Kidney epithelial cell (primary cell): ENCODE measurements around the gene MEOX2. TPM values are rescaled to one million over a fixed set of nuclear protein-coding genes. Genes with fewer than 3 reads are reported as not detected.

ENCODE experiments used
- DNase-seq: peaks from one replicate; pipeline ENCODE4 v3.0.0-alpha.2; 2010; ENCODE audit warnings: low read depth
- H3K27me3 ChIP-seq: 2 replicates; pipeline ENCODE4 v1.6.0; 2011; ENCODE audit warnings: low read length; ENCODE audit not compliant: control insufficient read depth, insufficient read depth
- H3K36me3 ChIP-seq: 2 replicates; pipeline ENCODE4 v1.5.1; 2011; ENCODE audit warnings: low read length; ENCODE audit not compliant: control insufficient read depth, insufficient read depth
- H3K4me3 ChIP-seq: 2 replicates; pipeline ENCODE4 v1.5.1; 2011; ENCODE audit warnings: low read depth, mild to moderate bottlenecking, control low read depth, low read length
- total RNA-seq: library from RNA; depleted of rRNA; stranded (reverse); fragments of >200 nt; gene quantifications from 2 replicates; pipeline ENCODE4 v1.2.3, GENCODE V29; 2015
- TF ChIP-seq, protein P1 (sequence below): IDR thresholded peaks from 2 replicates; pipeline ENCODE4 v1.5.1; 2011; ENCODE audit warnings: mild to moderate bottlenecking, moderate library complexity, low read length, control low read depth, inconsistent platforms; ENCODE audit not compliant: insufficient read depth, poor library complexity, severe bottlenecking

Gene MEOX2
- total RNA-seq, 1 donor from 2014 or later = not detected

DNA sequence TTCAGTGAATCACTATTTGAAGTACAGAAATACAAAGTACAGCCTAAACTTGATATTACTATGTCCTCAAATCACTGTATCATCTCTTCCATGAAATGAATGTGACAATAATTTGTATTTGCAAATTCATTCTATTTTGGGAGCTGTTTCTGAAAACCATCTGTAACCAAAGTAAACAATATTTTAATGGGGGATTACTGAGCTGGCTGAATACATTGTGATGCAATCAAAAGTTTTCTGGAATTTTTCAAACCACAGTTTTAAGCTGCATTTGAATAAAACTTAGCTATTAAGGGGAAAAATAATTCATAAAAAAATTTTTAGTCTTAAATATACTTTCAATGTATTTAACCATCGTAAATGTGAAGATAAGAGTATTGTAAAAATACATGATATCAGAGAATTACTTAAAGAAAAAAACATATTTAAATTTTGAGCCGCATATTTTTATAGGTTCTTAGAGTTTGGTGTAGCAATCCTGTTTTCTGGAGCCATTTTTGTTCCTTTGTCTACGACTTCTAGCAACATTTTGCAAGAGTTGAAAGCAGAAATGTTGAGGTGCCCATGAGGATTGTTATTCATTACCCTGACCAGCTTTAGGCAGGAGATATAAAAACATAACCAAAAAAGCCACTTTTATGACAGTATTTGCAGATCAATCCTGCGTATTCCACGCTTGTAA, 78.8 kb downstream of the MEOX2 start:
- DNase-seq = no peak
- Histone ChIP-seq H3K27me3 (no peaks in the 10 kb centered on the region), H3K4me3 (no peak overlapping the region), H3K36me3 (no peaks in the 10 kb centered on the region)
- TF ChIP-seq, protein P1, sequence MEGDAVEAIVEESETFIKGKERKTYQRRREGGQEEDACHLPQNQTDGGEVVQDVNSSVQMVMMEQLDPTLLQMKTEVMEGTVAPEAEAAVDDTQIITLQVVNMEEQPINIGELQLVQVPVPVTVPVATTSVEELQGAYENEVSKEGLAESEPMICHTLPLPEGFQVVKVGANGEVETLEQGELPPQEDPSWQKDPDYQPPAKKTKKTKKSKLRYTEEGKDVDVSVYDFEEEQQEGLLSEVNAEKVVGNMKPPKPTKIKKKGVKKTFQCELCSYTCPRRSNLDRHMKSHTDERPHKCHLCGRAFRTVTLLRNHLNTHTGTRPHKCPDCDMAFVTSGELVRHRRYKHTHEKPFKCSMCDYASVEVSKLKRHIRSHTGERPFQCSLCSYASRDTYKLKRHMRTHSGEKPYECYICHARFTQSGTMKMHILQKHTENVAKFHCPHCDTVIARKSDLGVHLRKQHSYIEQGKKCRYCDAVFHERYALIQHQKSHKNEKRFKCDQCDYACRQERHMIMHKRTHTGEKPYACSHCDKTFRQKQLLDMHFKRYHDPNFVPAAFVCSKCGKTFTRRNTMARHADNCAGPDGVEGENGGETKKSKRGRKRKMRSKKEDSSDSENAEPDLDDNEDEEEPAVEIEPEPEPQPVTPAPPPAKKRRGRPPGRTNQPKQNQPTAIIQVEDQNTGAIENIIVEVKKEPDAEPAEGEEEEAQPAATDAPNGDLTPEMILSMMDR = no peak

DNA sequence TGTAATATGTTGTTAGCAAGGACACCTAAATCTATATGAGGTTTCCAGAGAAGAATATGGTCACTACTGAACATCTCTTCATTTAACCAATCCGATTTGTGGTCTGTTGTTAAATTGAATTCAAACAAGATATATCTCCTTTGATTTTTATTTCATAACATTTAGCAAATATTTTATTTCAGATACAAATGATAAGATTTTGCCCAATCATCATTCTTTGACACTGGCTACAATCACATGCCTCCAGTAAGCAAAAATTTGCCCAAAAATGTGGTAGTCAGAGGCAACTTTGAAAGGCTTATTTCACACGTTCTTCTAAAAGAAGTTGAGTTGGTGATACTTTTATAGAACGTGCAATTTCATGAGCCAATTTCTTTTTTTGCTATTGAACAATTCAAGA, 79.9 kb downstream of the MEOX2 start:
- Histone ChIP-seq H3K36me3 (no peaks in the 10 kb centered on the region), H3K4me3 (no peak overlapping the region), H3K27me3 (no peaks in the 10 kb centered on the region)
- no peak for DNase-seq
- TF ChIP-seq, protein P1 = no peak

DNA sequence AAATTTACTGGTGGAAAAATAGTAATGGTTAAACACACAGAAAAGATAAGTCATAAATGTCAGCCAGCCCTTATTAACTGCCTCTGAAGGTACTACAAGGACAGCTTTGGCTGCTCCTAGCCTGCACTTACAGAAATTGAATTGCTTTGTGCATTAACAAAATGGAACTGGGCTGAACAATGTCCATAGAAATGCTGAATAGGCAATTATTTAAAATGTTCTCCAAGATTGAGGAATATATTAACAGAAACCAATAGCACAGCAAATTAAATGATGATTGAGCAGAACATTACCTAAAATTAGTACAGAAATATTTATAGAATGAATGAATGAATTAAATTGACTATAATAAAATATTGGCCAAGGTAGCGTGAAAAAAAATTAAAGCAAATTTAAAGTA, 82.3 kb downstream of the MEOX2 start:
- H3K4me3 ChIP-seq = no peak overlapping the region
- DNase-seq = no peak
- TF ChIP-seq, protein P1 = no peak

DNA sequence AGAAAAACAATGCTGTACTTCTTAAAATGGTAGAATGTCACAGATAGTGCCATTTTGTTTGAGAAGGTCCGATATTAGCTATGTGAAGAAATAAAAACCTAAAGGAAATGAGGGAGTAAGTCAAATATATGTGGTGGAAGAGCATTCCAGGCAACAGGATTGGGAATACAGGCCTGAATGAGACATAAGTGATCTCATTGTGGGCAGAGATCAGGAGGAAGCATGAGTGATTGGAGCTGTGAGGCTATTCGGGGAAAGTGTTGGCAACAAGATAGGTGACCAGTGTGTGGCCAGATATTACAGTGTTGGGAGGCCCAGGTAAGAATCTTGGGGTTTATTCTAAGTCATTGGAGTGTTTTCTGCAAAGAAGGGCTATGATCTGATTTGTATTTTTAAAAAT, 83.4 kb downstream of the MEOX2 start:
- no peak for DNase-seq
- no peaks in the 10 kb centered on the region for H3K36me3 ChIP-seq
- no peak overlapping the region for H3K4me3 ChIP-seq
- H3K27me3 ChIP-seq = no peaks in the 10 kb centered on the region
- TF ChIP-seq, protein P1 = no peak

More for the DNA sequence above, 82.3 kb downstream of the MEOX2 start:
- no peaks in the 10 kb centered on the region for H3K36me3 ChIP-seq
- no peaks in the 10 kb centered on the region for H3K27me3 ChIP-seq

DNA sequence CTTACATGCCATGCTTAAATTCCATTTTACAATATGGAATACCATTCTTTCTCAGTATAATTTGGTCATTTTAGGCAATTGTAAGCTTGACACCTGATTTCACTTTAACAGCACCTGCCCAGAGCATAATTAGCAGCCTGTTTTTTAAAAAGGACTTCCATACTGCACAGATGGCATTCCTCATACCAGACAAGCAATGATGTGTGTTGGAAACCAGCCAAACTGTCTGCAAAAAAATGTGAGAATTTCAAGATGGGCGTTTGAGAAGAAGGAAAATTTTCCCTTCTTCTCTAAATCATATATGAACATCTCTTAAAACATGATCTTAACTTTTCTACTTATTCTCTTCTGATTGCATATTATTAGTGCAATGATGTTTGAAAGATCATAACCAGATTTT, 84.2 kb downstream of the MEOX2 start:
- peak; percentile 10 for DNase-seq
- H3K4me3 ChIP-seq = no peak overlapping the region
- TF ChIP-seq, protein P1 = no peak
- H3K36me3 ChIP-seq = no peaks in the 10 kb centered on the region
- H3K27me3 ChIP-seq = no peaks in the 10 kb centered on the region

DNA sequence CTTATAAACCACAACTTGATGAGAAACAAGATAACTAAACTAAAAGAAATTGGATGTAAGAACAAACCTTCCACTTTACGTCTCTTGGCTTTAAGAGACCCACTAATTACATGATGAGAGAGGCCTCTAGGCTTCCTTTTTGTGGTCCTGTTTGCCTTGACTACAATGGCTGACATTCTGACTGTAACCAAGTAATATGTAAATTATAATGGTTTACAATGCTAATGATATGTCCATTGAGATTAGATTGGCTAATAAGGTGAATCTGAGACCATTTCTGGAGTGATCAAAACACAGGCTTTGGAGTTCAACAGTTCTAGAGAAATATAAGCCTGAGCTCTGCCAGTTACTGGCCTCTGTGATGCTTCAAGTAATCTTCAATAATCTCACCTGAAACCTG, 85.3 kb downstream of the MEOX2 start:
- no peak for DNase-seq
- Histone ChIP-seq H3K36me3 (no peaks in the 10 kb centered on the region), H3K27me3 (no peaks in the 10 kb centered on the region), H3K4me3 (no peak overlapping the region)
- TF ChIP-seq, protein P1 = no peak
